Mesodermal cell (in vitro differentiated cells): ENCODE data around the gene SPARC.
"Not testable (repeated sequence)": the region's sequence is repeated elsewhere in the genome, so short reads cannot be mapped to it uniquely, and the experiment has no call there.

Source experiments
- H3K27ac ChIP-seq: 2 replicates; pipeline ENCODE4 v1.7.0; 2013; ENCODE audit warnings: mild to moderate bottlenecking, low read depth, low read length, moderate library complexity; ENCODE audit not compliant: severe bottlenecking
- H3K36me3 ChIP-seq: 2 replicates; pipeline ENCODE4 v1.7.1; 2013; ENCODE audit warnings: mild to moderate bottlenecking, low read length, moderate library complexity; ENCODE audit not compliant: control insufficient read depth, insufficient read depth
- H3K4me1 ChIP-seq: one replicate; pipeline ENCODE4 v1.7.1; 2013; ENCODE audit warnings: mild to moderate bottlenecking, low read length; ENCODE audit not compliant: insufficient read depth, control insufficient read depth, poor library complexity, severe bottlenecking
- H3K4me3 ChIP-seq: 2 replicates; pipeline ENCODE4 v1.7.0; 2013; ENCODE audit warnings: low read length, control low read depth, mild to moderate bottlenecking; ENCODE audit not compliant: insufficient read depth, poor library complexity, severe bottlenecking; ENCODE audit errors: extremely low read depth
- H3K9me3 ChIP-seq: 2 replicates; pipeline ENCODE4 v1.7.1; 2013; ENCODE audit warnings: mild to moderate bottlenecking, low read length, moderate library complexity; ENCODE audit not compliant: control insufficient read depth
- WGBS, 2 experiments: methylation state at CpG; one replicate each; pipeline ENCODE4 v1.1.5; 2013; ENCODE audit warnings: missing lambda C conversion rate in 2 of 2; ENCODE audit not compliant: insufficient coverage in 2 of 2; 5-methylcytosine and 5-hydroxymethylcytosine counted together

The SPARC gene

GRCh38 chr5:151700820-151701219, 14.1 kb upstream of the SPARC start:
- Histone ChIP-seq H3K36me3 (no peaks in the 10 kb centered on the region), H3K4me1 (peaks cover 40% of the 10 kb centered on the region), H3K27ac (peak overlapping the region; percentile 100), H3K4me3 (no peak overlapping the region), H3K9me3 (no peaks in the 10 kb centered on the region)

GRCh38 chr5:151700296-151700695, 13.6 kb upstream of the SPARC start:
- no peak overlapping the region for H3K4me3 ChIP-seq
- H3K27ac ChIP-seq, result peak overlapping the region; percentile 100
- 89 to 95% methylated on average over 2 of the region's 2 CpGs for WGBS, 2 experiments
- no peaks in the 10 kb centered on the region for H3K9me3 ChIP-seq
- peaks cover 45% of the 10 kb centered on the region for H3K4me1 ChIP-seq
- no peaks in the 10 kb centered on the region for H3K36me3 ChIP-seq

GRCh38 chr5:151699071-151699901, 12.6 kb upstream of the SPARC start:
- Histone ChIP-seq H3K4me1 (peaks cover 50% of the 10 kb centered on the region), H3K9me3 (no peaks in the 10 kb centered on the region), H3K4me3 (no peak overlapping the region), H3K27ac (peak overlapping the region; percentile 100), H3K36me3 (no peaks in the 10 kb centered on the region)
- WGBS, 2 experiments, result 44 to 48% methylated on average over 7 to 10 of the region's 13 CpGs

GRCh38 chr5:151698081-151698480, 11.4 kb upstream of the SPARC start:
- H3K4me1 ChIP-seq, result peaks cover 58% of the 10 kb centered on the region
- not testable (repeated sequence) for H3K36me3 ChIP-seq, H3K9me3 ChIP-seq, H3K4me3 ChIP-seq
- H3K27ac ChIP-seq, result peak overlapping the region; percentile 100
- no CpG with 5 or more reads among the region's 4 CpGs for WGBS, 2 experiments

- H3K27ac ChIP-seq, result peak overlapping the region; percentile 99
Observed at GRCh38 chr5:151697452-151697851, 10.7 kb upstream of the SPARC start.

GRCh38 chr5:151696470-151697061, 9.9 kb upstream of the SPARC start:
- Histone ChIP-seq H3K4me1 (peaks cover 58% of the 10 kb centered on the region), H3K27ac (peak overlapping the region; percentile 99), H3K36me3 (no peaks in the 10 kb centered on the region), H3K4me3 (no peak overlapping the region), H3K9me3 (no peaks in the 10 kb centered on the region)
- 16 to 19% methylated on average over 14 to 15 of the region's 20 CpGs for WGBS, 2 experiments

More at GRCh38 chr5:151697452-151697851, 10.7 kb upstream of the SPARC start:
- peaks cover 58% of the 10 kb centered on the region for H3K4me1 ChIP-seq
- no peak overlapping the region for H3K4me3 ChIP-seq
- no peaks in the 10 kb centered on the region for H3K9me3 ChIP-seq
- H3K36me3 ChIP-seq, result no peaks in the 10 kb centered on the region
- 82 to 84% methylated on average over 8 of the region's 8 CpGs for WGBS, 2 experiments

- H3K36me3 ChIP-seq, result no peaks in the 10 kb centered on the region
- H3K9me3 ChIP-seq, result no peaks in the 10 kb centered on the region
- H3K27ac ChIP-seq, result peak overlapping the region; percentile 99
- peaks cover 53% of the 10 kb centered on the region for H3K4me1 ChIP-seq
- H3K4me3 ChIP-seq, result no peak overlapping the region
- WGBS, 2 experiments, result no CpG with 5 or more reads among the region's 1 CpG
Observed at GRCh38 chr5:151695464-151695863, 8.7 kb upstream of the SPARC start.

- Histone ChIP-seq H3K4me1 (peaks cover 45% of the 10 kb centered on the region), H3K4me3 (no peak overlapping the region), H3K9me3 (no peaks in the 10 kb centered on the region), H3K36me3 (no peaks in the 10 kb centered on the region), H3K27ac (peak overlapping the region; percentile 51)
- 86 to 88% methylated on average over 1 to 2 of the region's 3 CpGs for WGBS, 2 experiments
Observed at GRCh38 chr5:151694035-151694485, 7.3 kb upstream of the SPARC start.

GRCh38 chr5:151692312-151692711, 5.6 kb upstream of the SPARC start:
- Histone ChIP-seq H3K9me3 (no peaks in the 10 kb centered on the region), H3K36me3 (no peaks in the 10 kb centered on the region), H3K4me3 (no peak overlapping the region), H3K27ac (no peak overlapping the region), H3K4me1 (peaks cover 36% of the 10 kb centered on the region)
- 83 to 94% methylated on average over 2 of the region's 3 CpGs for WGBS, 2 experiments

- no peaks in the 10 kb centered on the region for H3K9me3 ChIP-seq
- 100% methylated on average over 1 of the region's 3 CpGs for WGBS, 2 experiments
- no peaks in the 10 kb centered on the region for H3K36me3 ChIP-seq
- no peak overlapping the region for H3K27ac ChIP-seq
- no peak overlapping the region for H3K4me3 ChIP-seq
- H3K4me1 ChIP-seq, result peaks cover 35% of the 10 kb centered on the region
Observed at GRCh38 chr5:151691706-151692105, 5.0 kb upstream of the SPARC start.

- H3K4me1 ChIP-seq, result peaks cover 17% of the 10 kb centered on the region
- H3K4me3 ChIP-seq, H3K27ac ChIP-seq, H3K36me3 ChIP-seq, H3K9me3 ChIP-seq: not testable (repeated sequence)
- WGBS, 2 experiments, result 92 to 93% methylated on average over 6 to 7 of the region's 8 CpGs
Observed at GRCh38 chr5:151689591-151689990, 2.9 kb upstream of the SPARC start.
